HG03521 (cell line): ENCODE measurements around the gene ATP2C1.

Experiments
- ATAC-seq: cut with Tn5 transposase; IDR thresholded peaks from one replicate; pipeline ENCODE4 v1.9.1; 2021; ENCODE audit warnings: mild to moderate bottlenecking, moderate library complexity; ENCODE audit not compliant: unreplicated experiment

The ATP2C1 gene

DNA sequence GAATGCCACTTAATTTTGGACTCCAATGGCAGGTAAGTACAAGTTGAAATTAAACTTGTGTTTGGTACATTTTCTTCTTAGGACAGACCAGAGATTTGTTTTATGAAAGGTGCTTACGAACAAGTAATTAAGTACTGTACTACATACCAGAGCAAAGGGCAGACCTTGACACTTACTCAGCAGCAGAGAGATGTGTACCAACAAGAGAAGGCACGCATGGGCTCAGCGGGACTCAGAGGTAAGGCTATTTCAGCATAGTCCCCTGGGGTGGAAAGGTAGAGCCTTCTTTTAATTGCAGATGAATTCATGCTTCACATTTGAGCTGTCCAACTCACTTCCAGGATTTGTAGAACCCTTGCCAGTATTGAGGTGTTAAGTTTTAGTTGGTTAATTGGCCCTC is 81.4 kb downstream of the ATP2C1 start:
- ATAC-seq = no peak

- no peak for ATAC-seq
Observed at GRCh38 chr3:130976706-130977105, 82.8 kb downstream of the ATP2C1 start.

DNA sequence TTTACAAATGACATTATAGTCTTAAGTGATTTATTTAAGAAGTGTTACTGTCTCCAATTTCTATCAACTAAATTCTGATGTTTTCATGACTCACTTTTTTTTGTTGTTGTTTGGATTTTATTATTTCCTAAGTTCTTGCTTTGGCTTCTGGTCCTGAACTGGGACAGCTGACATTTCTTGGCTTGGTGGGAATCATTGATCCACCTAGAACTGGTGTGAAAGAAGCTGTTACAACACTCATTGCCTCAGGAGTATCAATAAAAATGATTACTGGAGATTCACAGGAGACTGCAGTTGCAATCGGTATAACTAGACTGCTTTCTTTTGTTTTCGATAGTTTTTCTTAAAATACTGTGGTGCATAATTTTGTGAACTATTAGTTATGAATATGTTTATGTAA is 85.2 kb downstream of the ATP2C1 start:
- ATAC-seq = no peak

DNA sequence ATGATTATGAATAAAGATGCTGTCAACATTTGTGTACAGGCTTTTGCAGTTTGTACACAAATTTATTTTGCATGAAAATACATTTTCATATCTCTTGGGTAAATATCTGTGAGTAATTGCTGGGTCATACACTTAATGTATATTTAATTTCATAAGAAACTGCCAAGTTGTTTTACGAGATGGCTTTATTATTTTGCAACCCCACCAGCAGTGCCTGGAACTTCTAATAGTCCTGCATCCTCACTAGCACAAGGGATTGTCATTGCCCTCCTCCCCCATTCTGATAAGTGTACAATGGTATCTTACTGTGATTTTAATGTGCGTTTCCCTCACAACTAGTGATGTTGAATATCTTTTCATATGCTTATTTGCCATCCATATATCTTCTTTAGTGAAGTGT is 87.6 kb downstream of the ATP2C1 start:
- no peak for ATAC-seq

- no peak for ATAC-seq
Observed at GRCh38 chr3:130990282-130990681, 96.4 kb downstream of the ATP2C1 start.

DNA sequence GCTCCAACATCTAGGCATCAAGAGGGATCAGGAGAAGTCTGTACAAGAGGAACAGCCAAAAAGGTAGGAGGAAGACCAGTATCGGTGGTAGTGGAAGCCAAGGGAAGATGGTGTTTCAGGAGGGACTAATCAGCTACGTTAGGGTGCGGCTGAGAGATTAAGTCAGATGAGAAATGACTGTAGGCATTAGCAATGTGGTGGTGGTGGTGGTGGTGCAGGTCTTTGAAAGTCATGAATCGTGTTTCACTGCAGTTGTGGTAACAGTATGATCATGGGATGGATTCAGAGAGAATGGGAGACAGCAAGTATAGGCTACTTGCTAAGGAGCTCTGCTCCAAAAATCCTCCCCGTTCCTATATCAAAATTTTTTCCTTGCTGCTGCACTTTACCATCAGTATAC is 97.2 kb downstream of the ATP2C1 start:
- ATAC-seq = no peak

GRCh38 chr3:130992344-130992743 is 98.5 kb downstream of the ATP2C1 start:
- ATAC-seq = no peak

DNA sequence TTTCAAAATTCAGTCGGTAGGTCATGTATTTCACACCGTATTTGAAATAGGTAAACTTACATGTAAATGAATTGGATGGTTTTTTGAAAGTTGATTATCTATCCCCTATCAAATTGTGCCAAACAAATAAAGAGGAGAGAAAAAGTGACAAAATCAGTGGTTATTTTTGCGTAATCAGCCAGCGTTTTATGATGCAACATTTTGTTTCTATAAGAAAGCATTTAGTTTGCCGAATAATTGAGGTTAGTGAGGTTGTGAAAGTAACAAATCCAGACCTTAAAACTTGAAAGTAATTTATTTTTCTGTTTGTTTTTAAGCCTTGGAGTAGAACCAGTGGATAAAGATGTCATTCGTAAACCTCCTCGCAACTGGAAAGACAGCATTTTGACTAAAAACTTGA is 103.4 kb downstream of the ATP2C1 start:
- no peak for ATAC-seq

DNA sequence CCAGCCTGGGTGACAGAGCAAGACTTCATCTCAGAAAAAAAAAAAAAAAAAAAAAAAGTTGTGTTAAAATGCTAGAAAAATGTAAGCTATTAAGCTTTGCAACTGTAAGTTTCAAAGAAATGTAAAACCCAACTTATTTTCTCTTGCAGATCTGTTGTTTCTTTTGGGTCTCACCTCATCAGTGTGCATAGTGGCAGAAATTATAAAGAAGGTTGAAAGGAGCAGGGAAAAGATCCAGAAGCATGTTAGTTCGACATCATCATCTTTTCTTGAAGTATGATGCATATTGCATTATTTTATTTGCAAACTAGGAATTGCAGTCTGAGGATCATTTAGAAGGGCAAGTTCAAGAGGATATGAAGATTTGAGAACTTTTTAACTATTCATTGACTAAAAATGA is 107.2 kb downstream of the ATP2C1 start:
- ATAC-seq = no peak

GRCh38 chr3:131004603-131005002 is 110.7 kb downstream of the ATP2C1 start:
- no peak for ATAC-seq

DNA sequence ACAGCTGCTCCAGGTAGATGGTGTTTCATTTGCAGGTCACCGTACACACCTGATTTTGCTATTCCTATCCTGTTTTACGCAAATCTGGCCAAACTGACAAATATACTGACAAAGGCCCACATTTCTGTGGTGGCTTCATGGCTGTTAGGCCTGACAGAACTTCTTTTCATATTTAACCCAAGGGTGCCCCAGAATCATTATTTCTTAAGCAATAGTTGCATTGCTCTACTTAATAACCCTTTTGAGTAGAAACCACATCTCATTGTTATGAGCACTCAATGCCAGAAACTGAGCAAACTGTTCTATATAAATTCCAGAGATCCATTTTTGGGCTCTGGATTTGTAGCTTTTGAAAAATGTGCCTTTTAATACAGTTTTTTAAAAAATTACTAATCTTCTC is 113.4 kb downstream of the ATP2C1 start:
- no peak for ATAC-seq

DNA sequence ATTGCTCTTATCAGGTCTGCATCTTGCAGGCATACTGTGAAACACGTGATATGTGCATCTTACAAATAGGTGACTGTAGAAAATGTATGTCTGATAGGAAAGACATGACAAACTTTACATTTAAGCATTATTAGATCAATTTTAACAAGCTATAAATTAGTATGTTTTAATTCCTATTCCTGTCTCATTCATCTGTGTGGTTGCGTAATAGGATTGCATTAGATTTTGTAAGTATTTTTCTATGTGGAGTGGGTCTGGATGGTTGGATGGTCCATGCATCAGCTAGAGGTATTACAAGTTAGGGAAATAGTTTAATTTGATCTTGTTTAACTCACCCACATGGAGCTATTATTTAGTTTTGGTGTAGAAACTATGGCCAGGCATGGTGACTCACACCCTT is 113.9 kb downstream of the ATP2C1 start:
- no peak for ATAC-seq

DNA sequence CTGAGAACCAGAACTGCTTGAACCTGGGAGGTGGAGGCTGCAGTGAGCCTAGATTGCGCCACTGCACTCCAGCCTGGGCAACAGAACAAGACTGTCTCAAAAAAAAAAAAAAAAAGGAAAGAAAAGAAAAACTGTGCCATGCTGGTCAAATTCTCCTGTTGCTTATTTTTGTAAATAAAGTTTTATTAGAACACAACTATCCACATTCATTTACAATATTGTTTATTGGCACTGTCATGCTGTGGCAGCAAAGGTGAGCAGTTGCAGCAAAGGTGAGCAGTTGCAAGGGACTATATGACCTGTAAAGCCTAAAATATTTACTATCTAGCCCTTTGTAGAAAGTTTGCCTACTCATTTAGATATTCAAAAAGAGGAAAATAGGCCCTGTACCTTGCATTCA is 114.4 kb downstream of the ATP2C1 start:
- ATAC-seq = no peak

DNA sequence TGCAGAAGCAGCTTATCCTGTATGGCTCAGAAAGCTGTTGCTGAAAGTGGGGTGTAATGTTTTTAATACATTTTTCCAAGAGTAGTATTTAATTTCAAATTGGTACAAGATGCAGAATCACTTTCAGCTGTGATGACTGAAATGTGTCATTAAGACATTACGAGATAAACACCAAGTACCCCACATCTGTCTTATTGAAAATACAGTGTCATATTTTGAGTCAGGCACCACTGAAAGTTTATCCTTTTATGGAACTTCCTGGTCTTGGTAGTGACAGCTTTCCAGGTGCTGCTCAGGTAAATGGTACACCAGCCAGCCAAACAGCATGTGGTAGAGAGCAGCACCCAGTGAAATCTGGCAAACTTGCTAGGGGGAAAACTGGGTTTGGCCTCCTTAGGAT is 115.8 kb downstream of the ATP2C1 start:
- no peak for ATAC-seq

- ATAC-seq = no peak
Observed at GRCh38 chr3:131018970-131019369, 125.1 kb downstream of the ATP2C1 start.

DNA sequence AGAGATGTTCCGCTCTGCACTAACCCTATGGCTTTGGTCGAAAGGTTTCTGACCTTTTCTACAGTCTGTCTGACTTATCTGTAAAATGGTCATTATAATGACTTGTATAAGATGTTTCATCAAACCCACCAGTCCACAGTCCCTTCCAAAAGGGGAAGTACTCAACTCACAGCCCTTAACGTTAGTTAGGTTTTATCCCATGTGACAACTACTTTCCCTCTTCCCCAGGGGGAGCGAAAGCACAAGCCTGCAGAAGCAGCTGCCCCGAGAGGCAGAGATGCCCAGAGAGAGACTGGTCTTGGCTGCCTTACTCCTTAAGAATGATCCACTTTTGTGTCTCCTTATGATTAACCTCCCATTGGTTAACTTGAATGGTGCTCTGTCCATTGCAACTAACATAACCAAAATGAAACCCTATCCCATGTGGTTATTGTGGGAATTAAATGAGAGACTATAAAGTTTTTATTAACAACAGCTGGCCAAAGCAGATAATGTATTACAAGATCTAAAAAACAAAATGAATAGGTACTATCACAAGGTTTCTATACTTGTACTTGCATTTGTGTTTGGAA is 126.3 kb downstream of the ATP2C1 start:
- ATAC-seq = no peak

GRCh38 chr3:131025539-131025938 is 131.7 kb downstream of the ATP2C1 start:
- no peak for ATAC-seq

DNA sequence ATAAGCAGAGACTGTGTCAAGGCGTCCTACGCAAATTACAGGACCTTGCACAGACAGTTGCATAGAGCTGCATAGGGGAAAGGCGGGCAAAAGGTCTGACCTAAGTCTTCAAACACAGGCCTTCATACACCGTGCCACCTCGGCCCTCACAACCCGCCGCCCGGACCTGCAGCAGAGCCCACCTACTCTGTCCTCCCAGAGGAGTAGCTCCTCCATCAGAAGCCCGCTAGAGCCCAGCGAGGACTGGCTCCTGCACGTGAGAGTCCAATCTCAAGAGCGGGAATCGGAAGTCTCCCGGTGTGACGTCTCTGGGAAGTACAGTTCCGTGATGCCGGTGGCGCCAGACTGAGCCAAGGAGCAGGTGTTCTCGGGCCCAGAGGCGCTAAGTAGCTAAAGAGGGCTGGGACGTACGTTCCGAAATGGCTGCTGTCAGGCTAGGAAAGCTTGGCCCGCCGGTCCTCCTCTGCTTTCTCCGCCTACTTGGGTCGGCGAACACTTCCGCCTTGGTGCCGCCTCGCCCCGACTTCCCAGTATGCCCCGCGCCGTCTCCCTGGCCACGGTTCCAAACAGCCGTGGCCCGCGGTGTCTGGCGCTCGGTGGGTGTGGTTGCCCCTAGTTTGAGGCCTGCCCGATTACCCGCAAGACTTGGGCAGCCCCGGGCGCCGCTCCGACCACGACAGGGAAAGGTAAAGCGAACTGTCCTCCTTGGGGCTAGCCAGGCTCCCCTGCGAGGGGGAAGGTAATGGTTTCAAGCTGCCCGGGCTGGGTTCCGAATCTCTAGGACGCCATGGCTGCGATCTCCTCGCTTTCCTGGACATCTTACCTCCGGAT is 132.7 kb downstream of the ATP2C1 start, which contains the start of the genes ASTE1 and NEK11:
Gene ASTE1 (minus strand): TSS at position 505 of the 831 bp plus-strand sequence. CDS start 1,519 bp downstream, outside the sequence.
Gene NEK11 (plus strand): TSS at position 557 of the 831 bp plus-strand sequence. CDS start 2,832 bp downstream, outside the sequence.
- peak; percentile 99 for ATAC-seq

GRCh38 chr3:131028844-131029243 is 135.0 kb downstream of the ATP2C1 start:
- no peak for ATAC-seq

- ATAC-seq = no peak
Observed at GRCh38 chr3:131031660-131032059, 137.8 kb downstream of the ATP2C1 start.

- ATAC-seq = no peak
Observed at GRCh38 chr3:131033480-131034080, 139.7 kb downstream of the ATP2C1 start.
